Right renal pelvis (tissue), 4 donors: Measurements from ENCODE around the gene GCG. TPM values are rescaled to one million over a fixed set of nuclear protein-coding genes. Genes with fewer than 3 reads are reported as not detected.

Source experiments
- DNase-seq, 4 donors: peaks; one replicate each; pipeline ENCODE4 v3.0.0-alpha.2; 2013; ENCODE audit warnings: low read depth in 4 of 4, low spot score in 3 of 4, missing footprints in 1 of 4
- polyA plus RNA-seq, 4 donors: library from polyadenylated mRNA; unstranded; fragments of 120-200 nt; gene quantifications; one replicate each; pipeline ENCODE4 v1.2.1, GENCODE V29; 2013; ENCODE audit not compliant: insufficient read length in 4 of 4

The GCG gene
- not detected for polyA plus RNA-seq

DNA sequence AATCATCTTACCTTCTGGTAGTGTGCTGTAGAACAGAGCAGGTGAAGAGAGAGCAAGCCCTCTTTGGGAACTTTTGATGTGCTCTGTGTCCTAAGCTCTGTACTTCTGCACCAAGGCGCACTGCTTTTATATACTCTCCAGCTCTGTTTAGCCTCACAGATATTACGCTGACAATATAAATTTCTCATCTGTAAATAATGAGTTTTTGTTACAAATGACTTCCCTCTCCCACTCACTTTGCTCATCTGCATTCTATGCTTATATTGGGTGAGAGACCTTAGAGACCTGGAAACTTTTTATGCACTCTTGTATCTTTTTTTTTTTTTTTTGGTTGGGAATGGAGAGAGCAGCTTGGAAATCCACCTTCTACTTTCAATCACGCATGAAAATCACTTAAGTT lies at the start of gene GCG:
Gene GCG, minus strand, starts transcription at position 101 of the 400 bp plus-strand sequence. CDS start 3,069 bp downstream, outside the sequence.
- no peak for DNase-seq

DNA sequence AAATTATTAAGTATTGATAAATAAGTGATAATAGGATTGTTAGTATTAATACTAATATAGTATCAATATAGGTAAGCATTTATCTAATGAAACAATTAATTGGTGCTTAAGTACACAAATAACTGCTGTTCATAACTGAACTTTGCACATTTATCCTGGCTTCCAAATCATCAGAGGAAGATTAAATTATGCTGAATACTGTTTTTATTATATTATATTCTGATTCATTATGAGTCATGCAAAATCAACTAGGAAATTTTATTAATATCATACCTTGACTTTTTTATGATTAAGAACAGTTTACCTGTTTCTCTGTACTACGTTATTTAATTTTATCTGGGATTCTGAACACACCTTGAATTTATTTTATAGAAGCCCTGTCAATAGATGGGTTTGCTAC lies 48.6 kb upstream of the GCG start:
- no peak for DNase-seq

DNA sequence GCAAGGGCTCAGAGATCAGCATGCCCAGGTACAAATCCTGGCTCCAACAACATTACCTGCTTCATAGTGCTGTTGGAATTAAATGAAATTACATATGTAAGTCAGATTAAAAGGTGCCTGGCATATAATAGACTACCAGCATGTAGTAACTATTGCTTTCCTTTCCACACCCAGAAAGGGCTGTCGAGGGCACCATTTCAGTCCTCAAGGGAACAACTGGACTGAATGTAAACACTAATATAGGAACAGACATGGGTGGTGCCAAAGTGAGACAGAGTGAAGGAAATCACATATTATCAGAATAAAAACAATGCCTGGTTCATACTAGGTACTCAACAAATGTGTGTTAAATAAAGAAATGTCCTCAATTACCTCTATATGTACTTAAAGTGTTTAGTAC lies 47.9 kb upstream of the GCG start:
- DNase-seq, result no peak

DNA sequence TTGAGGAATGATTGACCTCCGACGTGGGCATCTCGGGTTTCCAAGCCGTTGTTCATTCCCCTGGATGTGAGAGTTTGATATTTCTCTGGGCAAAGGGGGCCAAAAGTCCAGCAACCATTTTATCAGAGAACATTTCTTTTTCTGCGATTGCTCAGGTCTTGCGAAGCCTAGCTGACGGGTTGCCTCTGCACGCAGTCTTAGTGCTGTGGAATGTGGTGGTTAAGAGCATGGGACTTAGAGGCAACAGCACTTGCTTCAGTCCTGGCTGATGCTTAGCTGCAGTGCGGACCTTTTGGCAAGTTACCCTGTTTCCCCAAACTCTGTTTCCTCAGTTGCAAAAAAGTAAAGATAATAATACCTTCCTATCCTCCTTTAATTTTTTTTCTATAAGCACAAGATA lies 46.2 kb upstream of the GCG start:
- no peak for DNase-seq

DNA sequence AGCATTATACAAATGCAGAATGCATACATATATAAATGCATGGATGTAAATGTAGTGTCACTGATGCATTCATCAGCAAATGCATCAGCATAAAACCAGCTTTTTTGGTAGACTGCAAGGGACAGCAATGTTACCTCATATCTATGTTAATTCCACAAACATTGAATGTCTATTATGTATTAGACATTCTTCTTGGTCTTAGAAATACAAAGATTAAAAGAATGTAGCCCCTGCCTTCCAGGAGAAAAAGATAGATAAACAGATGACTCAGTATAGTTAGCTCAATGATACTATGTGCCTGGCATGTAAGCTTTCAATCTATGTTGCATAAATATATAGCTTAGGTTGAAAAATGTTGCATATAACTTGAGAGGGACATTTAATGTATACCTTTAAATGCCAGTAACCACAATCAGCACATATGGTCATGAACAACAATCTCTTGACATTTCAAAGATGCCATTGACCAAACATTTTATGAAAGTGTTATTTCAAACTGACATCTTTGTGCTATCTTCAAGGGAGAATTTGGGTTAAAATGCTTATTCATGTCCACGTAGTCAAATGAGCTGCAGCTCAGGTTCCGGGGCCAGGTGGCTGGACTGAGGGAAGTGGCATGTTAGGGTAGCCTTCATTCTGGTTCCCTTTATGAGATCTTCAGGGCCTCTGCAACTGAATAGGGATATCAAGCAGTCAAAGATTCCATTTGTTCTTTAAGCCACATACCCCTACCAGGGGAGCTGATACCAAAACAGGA lies 45.2 kb upstream of the GCG start:
- DNase-seq, result no peak

DNA sequence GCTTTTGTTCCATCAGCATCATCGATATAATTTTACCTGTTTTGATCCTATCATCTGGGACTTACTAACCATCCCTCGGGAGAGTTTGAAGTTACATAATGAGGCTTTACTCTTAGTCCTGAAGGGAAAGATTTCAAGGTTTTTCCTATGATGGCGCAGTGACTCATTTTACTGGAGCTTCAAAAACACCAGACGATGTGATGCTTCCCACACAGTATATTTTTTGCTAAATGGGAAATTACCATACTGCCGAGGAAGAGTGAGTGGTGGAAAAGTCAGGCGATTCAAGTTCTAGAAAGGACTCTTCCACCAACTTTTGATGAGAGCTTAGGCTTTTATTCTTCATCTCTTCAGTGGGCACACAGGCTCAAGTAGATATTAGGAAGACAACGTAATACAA lies 44.6 kb upstream of the GCG start:
- DNase-seq, result no peak

DNA sequence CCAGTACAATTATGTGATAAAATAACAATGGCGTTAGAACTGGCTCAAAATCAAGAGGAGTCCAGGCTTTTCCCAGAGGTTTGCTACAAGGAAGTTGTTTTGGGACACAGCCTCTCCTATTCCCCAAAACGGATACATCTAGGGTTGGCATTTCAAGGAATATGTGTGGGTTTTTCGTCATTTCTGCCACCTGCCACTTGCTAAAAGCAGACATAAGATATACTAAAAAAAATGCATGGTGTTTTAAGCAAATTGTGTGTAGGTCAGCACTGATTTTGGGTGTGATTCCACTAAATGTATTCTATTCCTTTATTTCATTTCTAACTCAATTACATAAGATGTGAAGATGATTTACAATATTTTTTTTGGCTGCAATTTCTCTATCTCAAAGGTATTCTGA lies 36.4 kb upstream of the GCG start:
- DNase-seq, result no peak

DNA sequence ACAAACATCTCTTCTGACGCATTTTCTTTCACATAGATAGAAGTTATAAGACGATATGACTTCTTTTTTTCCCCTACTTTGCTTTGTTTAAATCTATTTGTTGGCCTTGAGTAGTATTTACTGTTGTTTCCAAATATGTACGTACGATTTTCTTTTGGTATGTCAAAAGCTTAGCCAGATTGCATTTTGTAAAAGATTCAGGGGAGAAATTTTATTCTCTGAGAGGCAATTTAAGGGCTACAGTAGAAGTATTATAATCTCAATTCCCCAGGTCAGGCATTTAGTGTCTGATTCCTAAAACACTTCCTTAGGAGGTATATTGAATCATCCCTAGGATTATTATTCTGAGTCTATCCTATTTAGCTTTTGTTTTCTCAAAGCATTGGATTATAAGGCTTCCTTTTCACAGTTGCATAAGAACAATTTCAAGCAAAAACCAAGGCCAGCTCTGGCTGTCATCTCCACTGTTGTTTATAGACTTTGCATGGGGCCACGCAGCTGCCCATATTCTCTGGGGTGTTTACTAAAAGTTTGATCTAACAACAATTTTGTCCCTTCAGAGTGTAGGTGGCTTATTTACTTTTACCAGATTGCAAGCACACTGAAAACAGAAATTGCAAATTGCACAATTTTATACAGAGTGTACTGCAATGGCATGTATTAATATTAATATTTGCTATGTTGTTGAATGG lies 33.6 kb upstream of the GCG start:
- no peak for DNase-seq

DNA sequence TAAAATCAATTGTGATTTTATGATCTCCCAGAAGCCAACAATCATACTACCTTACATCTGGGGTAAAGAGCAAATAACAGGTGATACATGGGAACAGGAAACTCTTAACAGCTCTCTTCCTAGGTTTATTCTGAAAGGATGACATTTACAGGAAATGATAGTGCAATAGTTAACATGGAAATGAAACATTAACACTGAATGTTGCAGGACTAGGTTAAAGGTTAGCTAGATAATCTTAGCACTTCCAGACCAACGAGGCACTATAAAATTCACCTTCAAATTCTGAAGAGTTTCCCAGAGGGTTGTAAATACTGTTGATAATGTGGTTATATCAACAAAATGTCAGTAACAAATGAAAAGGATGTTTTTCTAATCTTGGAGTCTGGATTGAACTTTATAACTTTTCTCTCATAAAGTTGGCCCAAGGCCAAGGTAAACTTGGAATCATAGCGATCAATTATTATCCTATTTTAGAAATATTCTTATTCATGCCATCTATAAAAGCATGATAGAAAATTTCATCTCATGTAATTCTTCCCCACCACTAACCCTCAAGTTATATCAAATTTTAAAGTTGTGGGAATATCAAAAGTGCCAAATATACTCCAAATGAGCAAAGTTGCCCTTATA lies 32.9 kb upstream of the GCG start:
- DNase-seq, result no peak

DNA sequence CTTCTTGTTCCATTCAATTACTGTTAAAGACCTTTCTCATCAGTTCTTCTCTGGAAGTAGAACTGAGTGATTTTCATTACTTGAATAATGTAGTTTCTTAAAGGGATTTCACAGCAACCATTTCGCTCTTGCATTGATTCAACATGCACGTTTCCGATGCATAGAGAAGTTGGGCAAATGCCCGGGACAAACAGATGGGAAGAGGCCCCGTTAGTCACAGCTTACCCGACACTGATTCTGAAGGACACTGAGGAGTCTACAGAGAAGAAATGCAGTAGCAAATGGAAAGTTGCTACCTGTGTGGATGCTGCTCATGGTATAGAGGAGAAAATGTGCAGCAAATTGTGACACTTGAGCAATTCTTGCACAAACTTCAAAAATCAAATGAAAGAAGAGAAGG lies 32.3 kb upstream of the GCG start:
- DNase-seq, result no peak

DNA sequence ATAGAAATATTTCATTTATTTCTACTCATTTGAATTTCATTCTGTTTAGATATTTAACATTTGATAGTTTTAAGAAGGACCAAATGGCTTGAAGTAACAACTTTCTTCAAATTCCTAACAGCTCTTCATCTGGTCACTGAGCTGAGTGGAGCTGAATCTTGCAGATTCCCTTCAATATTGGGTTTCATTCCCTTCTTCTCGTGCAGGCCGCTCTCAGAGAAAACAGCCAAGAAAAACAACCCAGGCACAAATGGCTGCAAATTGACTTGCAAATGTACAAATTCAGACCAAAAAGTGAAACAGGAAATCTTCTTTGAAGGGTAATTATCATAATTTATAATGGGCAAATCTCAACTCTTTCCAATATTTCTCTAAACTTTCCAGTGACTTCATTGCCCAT lies 30.3 kb upstream of the GCG start:
- DNase-seq, result no peak

DNA sequence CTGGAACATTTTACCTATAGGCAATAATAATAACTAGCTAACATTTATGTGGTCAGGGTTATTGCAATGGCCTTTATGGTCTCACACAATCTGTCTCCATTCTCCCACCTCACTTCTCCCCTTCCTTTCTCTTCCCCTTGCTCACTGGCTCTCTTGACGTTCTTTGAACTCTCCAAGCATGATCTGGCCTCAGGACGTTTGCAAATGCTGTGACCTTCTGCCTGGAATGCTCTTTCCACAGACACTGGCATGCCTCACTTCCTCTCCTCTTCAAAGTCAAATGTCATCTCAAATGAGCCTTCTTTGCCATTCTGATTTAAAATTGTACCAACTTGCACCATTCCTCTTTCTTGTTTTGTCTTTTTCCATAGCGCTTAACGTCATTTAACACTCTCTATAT lies 25.3 kb upstream of the GCG start:
- no peak for DNase-seq

DNA sequence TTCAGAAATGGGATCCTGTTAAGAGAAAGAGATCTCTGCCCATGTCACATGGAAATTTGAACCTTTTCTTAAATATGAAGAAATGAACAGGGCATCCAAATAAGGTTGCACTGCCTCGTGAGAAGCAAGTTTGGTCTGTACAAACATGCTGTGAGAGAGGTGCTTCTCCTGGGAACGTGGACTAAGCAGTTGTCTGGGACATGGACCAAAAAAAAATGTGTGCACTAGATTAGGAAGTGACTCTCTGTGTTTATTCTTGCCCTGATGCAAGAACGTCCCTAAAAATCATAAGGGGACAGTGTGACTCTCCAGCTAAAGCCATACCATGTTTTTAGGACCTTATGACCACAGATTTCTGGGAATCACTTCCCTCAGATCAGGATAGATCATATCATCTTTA lies 23.7 kb upstream of the GCG start:
- no peak for DNase-seq

DNA sequence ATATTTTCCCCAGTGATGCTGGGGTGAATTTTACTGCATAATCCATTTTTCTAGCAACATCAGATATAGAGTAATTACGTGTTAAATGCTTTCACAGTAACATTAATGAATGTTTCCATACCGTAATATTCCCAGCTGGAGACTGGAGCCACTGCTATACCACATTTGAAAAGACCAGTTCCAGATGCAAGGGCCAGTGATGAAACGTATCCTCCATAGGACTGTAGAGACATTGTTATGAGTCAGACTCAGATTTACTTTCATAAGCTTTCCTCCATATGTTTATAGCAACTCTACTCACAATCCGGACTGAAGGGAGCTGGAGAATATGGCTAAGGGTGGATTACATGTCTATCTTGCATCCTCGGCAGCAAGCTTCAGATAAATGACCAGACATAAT lies 22.7 kb upstream of the GCG start:
- no peak for DNase-seq

DNA sequence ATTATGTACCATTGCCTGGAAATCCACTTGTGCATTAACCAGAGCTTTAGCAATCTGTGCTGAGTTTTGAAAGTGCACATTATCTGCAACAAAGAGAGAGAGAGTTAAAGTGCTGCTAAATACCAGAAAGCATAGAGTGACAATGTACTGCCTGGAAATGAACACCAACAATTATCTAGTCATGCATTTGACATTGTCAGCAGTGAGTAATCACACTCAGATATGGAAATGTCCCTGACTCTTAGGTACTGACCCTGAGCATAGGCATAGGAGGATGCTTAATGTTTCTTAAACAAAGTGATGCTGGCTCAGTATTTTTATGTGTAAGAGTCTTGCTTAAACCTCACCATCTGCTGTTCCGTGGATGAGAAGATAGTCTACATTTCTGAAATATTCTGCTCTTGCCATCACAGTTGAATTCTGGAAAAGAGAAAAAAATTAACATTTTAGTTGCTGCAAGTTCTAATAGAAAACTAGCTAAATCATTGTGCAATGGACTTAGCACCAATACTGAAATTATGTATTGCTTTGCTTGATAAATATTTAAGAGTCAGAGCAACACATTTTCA lies 20.8 kb upstream of the GCG start:
- no peak for DNase-seq

DNA sequence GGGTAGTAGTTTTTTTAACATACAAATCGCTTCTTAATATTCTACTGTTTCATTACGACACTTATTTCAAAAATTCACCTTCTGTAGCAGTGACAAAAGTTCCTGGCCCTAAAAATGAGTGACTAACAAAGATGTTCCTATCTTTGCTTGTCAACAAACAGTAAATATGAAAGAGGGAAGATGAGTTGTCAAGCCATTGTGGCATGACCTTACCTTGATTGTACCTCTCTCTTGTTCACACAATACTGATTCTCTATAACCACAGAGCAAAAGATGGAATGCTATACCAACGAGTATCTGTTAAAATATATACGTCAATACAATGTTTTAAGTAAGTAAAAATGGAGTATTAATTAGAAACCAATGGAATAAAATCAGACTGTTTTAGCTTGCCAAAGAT lies 14.7 kb upstream of the GCG start:
- DNase-seq, result no peak

DNA sequence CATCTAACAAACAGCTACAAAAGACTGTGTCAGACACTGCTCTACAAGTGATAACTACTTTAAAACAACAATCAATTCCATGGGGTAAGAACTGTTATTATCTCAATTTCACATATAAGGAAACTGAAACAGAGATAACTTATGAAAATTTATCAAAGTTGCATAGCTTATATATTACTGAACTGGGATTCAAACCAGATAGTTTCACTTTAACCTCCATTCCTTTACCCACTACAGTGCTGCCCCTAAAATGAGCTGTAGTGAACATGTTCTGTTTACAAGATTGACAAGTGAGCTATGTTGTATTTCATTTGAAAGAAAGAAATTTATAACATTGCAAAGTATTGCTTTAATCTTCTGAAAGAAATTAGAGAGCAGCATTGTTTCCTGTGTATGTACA lies 14.1 kb upstream of the GCG start:
- DNase-seq, result no peak

DNA sequence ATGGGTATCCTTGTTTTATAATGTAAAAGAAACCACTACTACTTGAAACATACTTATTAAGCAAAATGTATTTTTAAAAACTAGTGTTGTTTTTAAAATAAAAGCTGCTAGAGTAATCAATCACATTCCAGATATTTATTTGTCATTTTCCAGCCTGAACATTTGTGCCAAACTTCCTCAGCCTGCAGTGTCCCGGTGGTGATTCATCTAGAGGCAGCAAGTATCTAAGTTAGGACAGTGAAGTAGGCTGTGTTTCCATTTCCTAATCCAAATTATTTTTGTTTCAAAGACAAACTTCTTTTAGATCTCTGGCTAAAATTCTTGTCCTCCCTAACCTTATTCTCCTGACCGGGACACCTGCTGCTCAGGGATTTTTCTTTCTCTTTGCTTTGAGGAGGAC lies 12.8 kb upstream of the GCG start:
- no peak for DNase-seq

DNA sequence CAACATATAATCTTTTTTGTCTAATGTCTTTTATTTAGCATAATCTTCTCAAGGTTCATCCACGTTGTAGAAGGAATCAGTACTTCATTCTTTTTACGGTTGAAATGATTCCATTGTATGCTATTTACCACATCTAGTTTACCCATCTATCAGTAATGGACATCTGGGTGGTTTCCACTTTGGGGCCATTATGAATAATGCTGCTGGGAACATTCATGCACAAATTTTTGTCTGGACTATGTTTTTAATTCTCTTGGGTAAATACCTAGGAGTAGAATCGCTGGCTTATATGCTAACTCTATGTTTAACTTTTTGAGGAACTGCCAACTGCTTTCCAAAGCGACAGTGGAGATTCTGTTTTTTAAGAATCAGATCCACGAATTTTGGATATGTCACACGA lies 7.4 kb upstream of the GCG start:
- no peak for DNase-seq

DNA sequence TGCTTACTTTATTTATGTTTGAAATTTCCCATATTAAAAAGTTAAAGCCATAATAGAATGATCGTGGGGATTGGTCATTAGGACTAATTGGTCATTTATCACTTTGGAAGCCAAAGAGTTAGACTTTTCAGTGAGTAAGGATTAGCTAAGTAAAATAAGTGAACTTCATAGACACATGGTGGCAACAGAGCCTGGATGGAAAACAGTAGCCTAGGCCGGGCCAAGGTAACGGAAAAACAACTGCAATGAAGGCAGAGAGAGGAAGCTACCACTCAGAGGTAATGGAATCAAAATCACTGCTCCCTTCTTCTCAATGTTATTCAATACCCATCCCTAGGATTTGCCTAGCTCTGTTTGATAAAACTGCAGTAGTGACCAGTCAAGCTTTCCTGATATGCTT lies 4.1 kb upstream of the GCG start:
- no peak for DNase-seq

DNA sequence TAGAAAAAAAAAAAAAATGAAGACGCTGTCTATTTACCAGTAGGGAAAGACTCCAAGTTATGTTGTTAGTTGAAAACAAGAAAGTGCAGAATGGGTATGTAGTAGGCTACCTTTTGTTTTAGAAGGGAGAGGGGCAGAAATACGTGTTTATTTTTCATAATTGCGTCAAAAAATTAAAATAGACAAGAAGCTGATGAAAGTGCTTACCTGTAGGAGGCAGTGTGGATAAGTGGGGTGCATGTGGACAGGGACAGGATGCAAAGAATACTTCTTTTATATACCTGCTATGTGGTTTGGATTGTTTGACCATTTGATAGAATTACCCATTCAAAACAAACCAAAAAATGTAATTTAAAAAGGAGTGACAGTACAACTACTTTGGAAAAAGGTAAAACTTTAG lies 3.0 kb upstream of the GCG start:
- no peak for DNase-seq
